Neutrophil (primary cell): ENCODE results near the gene TCF4.

Experiments
- H3K27ac ChIP-seq: fragments of 200-600 bp; sonication (generic); 2 replicates; pipeline ENCODE4 v1.5.1; 2016; ENCODE audit warnings: mild to moderate bottlenecking, moderate library complexity
- H3K27me3 ChIP-seq: fragments of 200-600 bp; sonication (generic); 2 replicates; pipeline ENCODE4 v1.6.0; 2016; ENCODE audit warnings: mild to moderate bottlenecking
- H3K36me3 ChIP-seq: fragments of 200-600 bp; sonication (generic); 2 replicates; pipeline ENCODE4 v1.5.1; 2017
- H3K4me1 ChIP-seq, 2 experiments: fragments of 200-600 bp in 1 of 2; sonication (generic) in 1 of 2; 1 replicate in 1 of 2; 2 replicates in 1 of 2; pipeline versions ENCODE4 v1.5.1 to v1.6.1; 2013 to 2016; ENCODE audit warnings: low read depth in 1 of 2, low read length in 1 of 2, mild to moderate bottlenecking in 1 of 2, moderate library complexity in 1 of 2; ENCODE audit not compliant: control insufficient read depth in 1 of 2, insufficient read depth in 1 of 2
- H3K4me3 ChIP-seq, 2 experiments: fragments of 200-600 bp in 1 of 2; sonication (generic) in 1 of 2; 1 replicate in 1 of 2; 2 replicates in 1 of 2; pipeline ENCODE4 v1.5.1; 2013 to 2016; ENCODE audit warnings: low read depth in 1 of 2, low read length in 1 of 2, mild to moderate bottlenecking in 1 of 2, moderate library complexity in 1 of 2
- H3K9me3 ChIP-seq: fragments of 200-600 bp; sonication (generic); 2 replicates; pipeline ENCODE4 v1.5.1; 2016
- CTCF ChIP-seq: fragments of 200-600 bp; sonication (generic); IDR thresholded peaks from 2 replicates; pipeline ENCODE4 v1.5.1; 2016; ENCODE audit warnings: antibody characterized with exemption

The TCF4 gene

GRCh38 chr18:55262021-55262560 is 325.9 kb downstream of the TCF4 start:
- no peak overlapping the region for H3K27ac ChIP-seq
- H3K27me3 ChIP-seq = no peaks in the 10 kb centered on the region
- no peak overlapping the region for H3K4me3 ChIP-seq
- no peaks in the 10 kb centered on the region for H3K9me3 ChIP-seq
- no peaks in the 10 kb centered on the region for H3K4me1 ChIP-seq
- no peaks in the 10 kb centered on the region for H3K36me3 ChIP-seq
- TF ChIP-seq CTCF = no peak

GRCh38 chr18:55261253-55261652 is 326.7 kb downstream of the TCF4 start:
- Histone ChIP-seq H3K27ac (no peak overlapping the region), H3K4me1 (no peaks in the 10 kb centered on the region), H3K9me3 (no peaks in the 10 kb centered on the region), H3K27me3 (no peaks in the 10 kb centered on the region), H3K4me3 (no peak overlapping the region), H3K36me3 (no peaks in the 10 kb centered on the region)
- TF ChIP-seq CTCF = no peak

GRCh38 chr18:55258088-55258487 is 329.9 kb downstream of the TCF4 start:
- H3K4me3 ChIP-seq = no peak overlapping the region
- H3K4me1 ChIP-seq = no peaks in the 10 kb centered on the region
- no peak overlapping the region for H3K27ac ChIP-seq
- H3K27me3 ChIP-seq = no peaks in the 10 kb centered on the region
- H3K36me3 ChIP-seq = no peaks in the 10 kb centered on the region
- no peak for TF ChIP-seq CTCF
- no peaks in the 10 kb centered on the region for H3K9me3 ChIP-seq

- no peaks in the 10 kb centered on the region for H3K36me3 ChIP-seq
- no peaks in the 10 kb centered on the region for H3K27me3 ChIP-seq
- TF ChIP-seq CTCF = no peak
- H3K4me3 ChIP-seq = no peak overlapping the region
- no peak overlapping the region for H3K27ac ChIP-seq
- no peaks in the 10 kb centered on the region for H3K4me1 ChIP-seq
- H3K9me3 ChIP-seq = no peaks in the 10 kb centered on the region
Measured at GRCh38 chr18:55256929-55257289, 331.1 kb downstream of the TCF4 start.

- TF ChIP-seq CTCF = no peak
- H3K4me3 ChIP-seq = no peak overlapping the region
- no peak overlapping the region for H3K27ac ChIP-seq
- no peaks in the 10 kb centered on the region for H3K27me3 ChIP-seq
- no peaks in the 10 kb centered on the region for H3K36me3 ChIP-seq
- no peaks in the 10 kb centered on the region for H3K4me1 ChIP-seq
- H3K9me3 ChIP-seq = no peaks in the 10 kb centered on the region
Measured at GRCh38 chr18:55256226-55256928, 331.6 kb downstream of the TCF4 start.
